HepG2 (cell line): ENCODE results near the gene TRAPPC12. TPM values are rescaled to one million over a fixed set of nuclear protein-coding genes. Genes with fewer than 3 reads are reported as not detected.

Experiments used
- CBX1 ChIP-seq: IDR thresholded peaks from one replicate; pipeline ENCODE4 v1.6.1; 2016; ENCODE audit warnings: antibody characterized with exemption, low read depth
- DBP ChIP-seq: sonication (generic); formaldehyde crosslinking; IDR thresholded peaks from 2 replicates; pipeline ENCODE4 v1.4.0; 2020; ENCODE audit warnings: missing genetic modification reagents; ENCODE audit errors: not compliant biosample characterization
- E2F5 ChIP-seq: sonication (generic); formaldehyde crosslinking; conservative IDR thresholded peaks from 2 replicates; pipeline ENCODE4 v1.4.0; 2020; ENCODE audit warnings: missing genetic modification reagents
- GABPB1 ChIP-seq: IDR thresholded peaks from 2 replicates; pipeline ENCODE4 v1.6.1; 2016; ENCODE audit warnings: mild to moderate bottlenecking, missing genetic modification reagents, moderate library complexity, missing compliant biosample characterization
- HNRNPL ChIP-seq: fragments of 200-400 bp; formaldehyde crosslinking; IDR thresholded peaks from 2 replicates; pipeline ENCODE4 v1.6.1; 2017; ENCODE audit warnings: mild to moderate bottlenecking, low read depth, low read length
- MATR3 ChIP-seq: sonication (generic); formaldehyde crosslinking; IDR thresholded peaks from 2 replicates; pipeline ENCODE4 v1.4.0; 2020; ENCODE audit warnings: missing genetic modification reagents
- MEF2D ChIP-seq: sonication (generic); formaldehyde crosslinking; IDR thresholded peaks from 2 replicates; pipeline ENCODE4 v1.5.1; 2020; ENCODE audit warnings: mild to moderate bottlenecking, missing genetic modification reagents
- PHB2 ChIP-seq: fragments of 450-650 bp; IDR thresholded peaks from 2 replicates; pipeline ENCODE4 v1.6.1; 2018; ENCODE audit not compliant: partially characterized antibody
- POLR2A ChIP-seq, 2 experiments: IDR thresholded peaks; 2 replicates each; pipeline ENCODE4 v1.6.1; 2011; ENCODE audit warnings: low read depth in 2 of 2, low read length in 2 of 2, mild to moderate bottlenecking in 1 of 2, moderate library complexity in 1 of 2; ENCODE audit not compliant: insufficient read depth in 1 of 2
- PRDM15 ChIP-seq: sonication (generic); formaldehyde crosslinking; IDR thresholded peaks from 2 replicates; pipeline ENCODE4 v1.4.0; 2020; ENCODE audit warnings: missing genetic modification reagents
- RARG ChIP-seq: sonication (generic); formaldehyde crosslinking; IDR thresholded peaks from 2 replicates; pipeline ENCODE4 v1.4.0; 2020; ENCODE audit warnings: low read depth, mild to moderate bottlenecking, missing genetic modification reagents
- ZFP41 ChIP-seq: sonication (generic); formaldehyde crosslinking; IDR thresholded peaks from 2 replicates; pipeline ENCODE4 v1.4.0; 2020; ENCODE audit warnings: mild to moderate bottlenecking, missing genetic modification reagents, borderline replicate concordance
- ZNF383 ChIP-seq: sonication (generic); formaldehyde crosslinking; IDR thresholded peaks from 2 replicates; pipeline ENCODE4 v1.4.0; 2020; ENCODE audit warnings: missing genetic modification reagents, mild to moderate bottlenecking, borderline replicate concordance
- ZNF782 ChIP-seq: sonication (generic); formaldehyde crosslinking; IDR thresholded peaks from 2 replicates; pipeline ENCODE4 v1.4.0; 2020; ENCODE audit warnings: missing genetic modification reagents, mild to moderate bottlenecking, borderline replicate concordance
- polyA plus RNA-seq, 8 experiments: library from polyadenylated mRNA; depleted of rRNA in 3 of 8; stranded (reverse) in 7 of 8; unstranded in 1 of 8; fragments of >200 nt; fragmentation: Illumina TruSeq in 4 of 8; extraction: Trizol in 4 of 8; gene quantifications; 2 replicates each; pipeline versions ENCODE4 v1.2.1 to v1.2.3, GENCODE V29; 2011 to 2016; ENCODE audit warnings: low read depth in 4 of 8, missing spikeins in 1 of 8, mixed read lengths in 1 of 8; ENCODE audit not compliant: insufficient read depth in 1 of 8
- total RNA-seq, 5 experiments: library from RNA; depleted of rRNA; stranded (reverse); fragments of >200 nt; fragmentation: Illumina TruSeq; extraction: Trizol; gene quantifications; 2 replicates each; pipeline ENCODE4 v1.2.3, GENCODE V29; 2016; ENCODE audit warnings: low read depth in 1 of 5
- TF ChIP-seq, protein P1 (sequence below): sonication (generic); formaldehyde crosslinking; IDR thresholded peaks from 2 replicates; pipeline ENCODE4 v1.5.0; 2020; ENCODE audit warnings: mild to moderate bottlenecking, missing genetic modification reagents, moderate library complexity
- TF ChIP-seq, protein P2 (sequence below): sonication (generic); formaldehyde crosslinking; IDR thresholded peaks from 2 replicates; pipeline ENCODE4 v1.4.0; 2020; ENCODE audit warnings: low read depth, missing genetic modification reagents

TRAPPC12 gene
- total and polyA plus RNA-seq, 2 of the 13 experiments (the other 11 are each of a cell fraction or from before 2014, with no cell fraction given), result 46.4 to 97.7 TPM

GRCh38 chr2:3379647-3380534 lies at the start of gene TRAPPC12 (continued):
- TF ChIP-seq, protein P1, sequence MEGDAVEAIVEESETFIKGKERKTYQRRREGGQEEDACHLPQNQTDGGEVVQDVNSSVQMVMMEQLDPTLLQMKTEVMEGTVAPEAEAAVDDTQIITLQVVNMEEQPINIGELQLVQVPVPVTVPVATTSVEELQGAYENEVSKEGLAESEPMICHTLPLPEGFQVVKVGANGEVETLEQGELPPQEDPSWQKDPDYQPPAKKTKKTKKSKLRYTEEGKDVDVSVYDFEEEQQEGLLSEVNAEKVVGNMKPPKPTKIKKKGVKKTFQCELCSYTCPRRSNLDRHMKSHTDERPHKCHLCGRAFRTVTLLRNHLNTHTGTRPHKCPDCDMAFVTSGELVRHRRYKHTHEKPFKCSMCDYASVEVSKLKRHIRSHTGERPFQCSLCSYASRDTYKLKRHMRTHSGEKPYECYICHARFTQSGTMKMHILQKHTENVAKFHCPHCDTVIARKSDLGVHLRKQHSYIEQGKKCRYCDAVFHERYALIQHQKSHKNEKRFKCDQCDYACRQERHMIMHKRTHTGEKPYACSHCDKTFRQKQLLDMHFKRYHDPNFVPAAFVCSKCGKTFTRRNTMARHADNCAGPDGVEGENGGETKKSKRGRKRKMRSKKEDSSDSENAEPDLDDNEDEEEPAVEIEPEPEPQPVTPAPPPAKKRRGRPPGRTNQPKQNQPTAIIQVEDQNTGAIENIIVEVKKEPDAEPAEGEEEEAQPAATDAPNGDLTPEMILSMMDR (CRISPR knock-in tag), result peak; percentile 95
- TF ChIP-seq HNRNPL, result peak; percentile 91
- peak; percentile 98 for TF ChIP-seq GABPB1 (CRISPR knock-in tag)
- TF ChIP-seq PHB2, result no peak
- 0 out of 2 replicates have a peak, but pooled peaks have one; percentile 55 for TF ChIP-seq ZFP41 (CRISPR knock-in tag)
- no peak for TF ChIP-seq CBX1
- TF ChIP-seq POLR2A (IDR thresholded peaks at IDR 0.05; ENCODE audit: insufficient read depth in 1 of 2, low read depth in 2 of 2, low read length in 2 of 2), result peak; percentile 82 to 94
- TF ChIP-seq E2F5 (CRISPR knock-in tag), result no peak
- TF ChIP-seq ZNF383, result peak; percentile 100; the same call in 1 of the 2 replicates
- peak; percentile 96 for TF ChIP-seq MEF2D (CRISPR knock-in tag)
- 0 out of 2 replicates have a peak, but pooled peaks have one; percentile 88 for TF ChIP-seq RARG
- no peak; the same call in 1 of the 2 replicates for TF ChIP-seq MATR3 (CRISPR knock-in tag)
- TF ChIP-seq ZNF782, result peak; percentile 91
- TF ChIP-seq, protein P2, sequence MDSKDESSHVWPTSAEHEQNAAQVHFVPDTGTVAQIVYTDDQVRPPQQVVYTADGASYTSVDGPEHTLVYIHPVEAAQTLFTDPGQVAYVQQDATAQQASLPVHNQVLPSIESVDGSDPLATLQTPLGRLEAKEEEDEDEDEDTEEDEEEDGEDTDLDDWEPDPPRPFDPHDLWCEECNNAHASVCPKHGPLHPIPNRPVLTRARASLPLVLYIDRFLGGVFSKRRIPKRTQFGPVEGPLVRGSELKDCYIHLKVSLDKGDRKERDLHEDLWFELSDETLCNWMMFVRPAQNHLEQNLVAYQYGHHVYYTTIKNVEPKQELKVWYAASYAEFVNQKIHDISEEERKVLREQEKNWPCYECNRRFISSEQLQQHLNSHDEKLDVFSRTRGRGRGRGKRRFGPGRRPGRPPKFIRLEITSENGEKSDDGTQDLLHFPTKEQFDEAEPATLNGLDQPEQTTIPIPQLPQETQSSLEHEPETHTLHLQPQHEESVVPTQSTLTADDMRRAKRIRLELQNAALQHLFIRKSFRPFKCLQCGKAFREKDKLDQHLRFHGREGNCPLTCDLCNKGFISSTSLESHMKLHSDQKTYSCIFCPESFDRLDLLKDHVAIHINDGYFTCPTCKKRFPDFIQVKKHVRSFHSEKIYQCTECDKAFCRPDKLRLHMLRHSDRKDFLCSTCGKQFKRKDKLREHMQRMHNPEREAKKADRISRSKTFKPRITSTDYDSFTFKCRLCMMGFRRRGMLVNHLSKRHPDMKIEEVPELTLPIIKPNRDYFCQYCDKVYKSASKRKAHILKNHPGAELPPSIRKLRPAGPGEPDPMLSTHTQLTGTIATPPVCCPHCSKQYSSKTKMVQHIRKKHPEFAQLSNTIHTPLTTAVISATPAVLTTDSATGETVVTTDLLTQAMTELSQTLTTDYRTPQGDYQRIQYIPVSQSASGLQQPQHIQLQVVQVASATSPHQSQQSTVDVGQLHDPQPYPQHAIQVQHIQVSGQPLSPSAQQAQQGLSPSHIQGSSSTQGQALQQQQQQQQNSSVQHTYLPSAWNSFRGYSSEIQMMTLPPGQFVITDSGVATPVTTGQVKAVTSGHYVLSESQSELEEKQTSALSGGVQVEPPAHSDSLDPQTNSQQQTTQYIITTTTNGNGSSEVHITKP, result 0 out of 2 replicates have a peak, but pooled peaks have one; percentile 69
- TF ChIP-seq PRDM15, result no peak; the same call in 1 of the 2 replicates
- peak; percentile 16 for TF ChIP-seq DBP
